Activated CD4-positive, alpha-beta T cell treated with anti-CD3 and anti-CD28 coated beads, Interleukin-2, amount 10 ng/mL, durations not matched to agents 7 days and 5 days (primary cell): ENCODE results near the gene JAM3. TPM values are rescaled to one million over a fixed set of nuclear protein-coding genes. Genes with fewer than 3 reads are reported as not detected.
"Not testable (repeated sequence)": the region's sequence is repeated elsewhere in the genome, so short reads cannot be mapped to it uniquely, and the experiment has no call there.

ENCODE experiments used
- CTCF ChIA-PET: fragments of 350-600 bp; sonication (Branson Sonifier 250); formaldehyde crosslinking; loops from one replicate; lab custom pipeline; 2021; ENCODE audit warnings: antibody characterized with exemption; lab: Charles Lee
- POLR2A ChIA-PET: fragments of 350-600 bp; sonication (Branson Sonifier 250); formaldehyde crosslinking; loops from one replicate; lab custom pipeline; 2021; ENCODE audit warnings: antibody characterized with exemption; lab: Charles Lee
- DNase-seq: peaks from one replicate; pipeline ENCODE4 v3.0.0-alpha.2; 2020
- H3K27ac Mint-ChIP-seq: one replicate; pipeline ENCODE4 v1.8.0; 2021; ENCODE audit warnings: mild to moderate bottlenecking, moderate library complexity, mixed read lengths
- H3K27me3 Mint-ChIP-seq: one replicate; pipeline ENCODE4 v1.8.0; 2021; ENCODE audit warnings: mixed read lengths
- H3K36me3 Mint-ChIP-seq: one replicate; pipeline ENCODE4 v1.8.0; 2021; ENCODE audit warnings: low read depth, mixed read lengths
- H3K4me1 Mint-ChIP-seq: one replicate; pipeline ENCODE4 v1.8.0; 2021; ENCODE audit warnings: mixed read lengths
- H3K4me3 Mint-ChIP-seq: one replicate; pipeline ENCODE4 v1.8.0; 2021; ENCODE audit warnings: mild to moderate bottlenecking, moderate library complexity, mixed read lengths
- H3K9me3 Mint-ChIP-seq: one replicate; pipeline ENCODE4 v1.8.0; 2021; ENCODE audit warnings: mixed read lengths
- total RNA-seq, 2 experiments: library from RNA; stranded (reverse); gene quantifications; one replicate each; pipeline ENCODE4 v1.2.3, GENCODE V29; 2021

Gene JAM3
- total RNA-seq, 2 experiments from 2014 or later: 4.8 to 5.0 TPM

DNA sequence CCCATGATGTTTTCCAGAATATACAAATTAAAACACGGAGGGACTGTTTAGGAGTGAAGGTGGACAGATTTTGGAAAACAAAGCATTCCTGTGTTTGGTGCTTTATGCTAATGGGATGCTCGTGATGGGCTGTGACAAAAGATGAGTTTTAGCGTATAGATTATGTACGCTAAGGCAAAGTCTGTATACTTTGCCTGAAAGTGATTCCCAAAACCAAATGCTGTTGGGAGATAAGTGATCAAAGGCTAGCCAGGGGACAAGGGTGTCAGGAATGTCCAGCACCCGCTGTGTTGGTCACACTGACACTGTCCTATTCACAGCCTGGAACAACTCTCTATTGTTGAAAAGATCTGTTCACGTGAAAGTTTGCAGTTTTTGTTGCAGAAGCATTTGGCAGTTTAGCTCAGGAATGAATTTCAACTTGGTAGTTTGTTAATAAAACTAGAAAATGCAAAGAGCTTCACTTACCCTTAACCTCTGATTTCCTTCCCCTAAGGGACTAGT is 1.5 kb downstream of the JAM3 start:
- Mint-ChIP-seq H3K4me3 (no peak overlapping the region), H3K27me3 (peaks cover 54% of the 10 kb centered on the region), H3K4me1 (peaks cover 13% of the 10 kb centered on the region), H3K9me3 (no peaks in the 10 kb centered on the region), H3K27ac (no peak overlapping the region), H3K36me3 (no peaks in the 10 kb centered on the region)
- ChIA-PET CTCF (interaction anchor here (2.4 kb wide), 1 partner anchor 9 kb away, joined by 8 read pairs; no protein-coding TSS in a partner anchor), POLR2A (no interaction called here)
- no peak for DNase-seq

- no peak for DNase-seq
- ChIA-PET CTCF (no interaction called here), POLR2A (interaction anchor here (0.7 kb wide), 1 partner anchor 31 kb away, joined by 3 read pairs; no protein-coding TSS in a partner anchor)
- Mint-ChIP-seq H3K9me3 (no peaks in the 10 kb centered on the region), H3K36me3 (no peaks in the 10 kb centered on the region), H3K27me3 (peaks cover 48% of the 10 kb centered on the region), H3K4me3 (no peak overlapping the region), H3K27ac (no peak overlapping the region), H3K4me1 (peaks cover 13% of the 10 kb centered on the region)
These were observed 2.4 kb downstream of the JAM3 start for GRCh38 chr11:134071306-134071705.

GRCh38 chr11:134071766-134072402 is 3.0 kb downstream of the JAM3 start:
- Mint-ChIP-seq H3K27me3 (peaks cover 45% of the 10 kb centered on the region), H3K4me1 (peaks cover 13% of the 10 kb centered on the region), H3K27ac (no peak overlapping the region), H3K36me3 (no peaks in the 10 kb centered on the region), H3K9me3 (no peaks in the 10 kb centered on the region), H3K4me3 (no peak overlapping the region)
- CTCF ChIA-PET: interaction anchor here (1.0 kb wide), 1 partner anchor 49 kb away, joined by 4 read pairs; no protein-coding TSS in a partner anchor
- no peak for DNase-seq
- POLR2A ChIA-PET: interaction anchor here (0.7 kb wide), 1 partner anchor 32 kb away, joined by 3 read pairs; no protein-coding TSS in a partner anchor

DNA sequence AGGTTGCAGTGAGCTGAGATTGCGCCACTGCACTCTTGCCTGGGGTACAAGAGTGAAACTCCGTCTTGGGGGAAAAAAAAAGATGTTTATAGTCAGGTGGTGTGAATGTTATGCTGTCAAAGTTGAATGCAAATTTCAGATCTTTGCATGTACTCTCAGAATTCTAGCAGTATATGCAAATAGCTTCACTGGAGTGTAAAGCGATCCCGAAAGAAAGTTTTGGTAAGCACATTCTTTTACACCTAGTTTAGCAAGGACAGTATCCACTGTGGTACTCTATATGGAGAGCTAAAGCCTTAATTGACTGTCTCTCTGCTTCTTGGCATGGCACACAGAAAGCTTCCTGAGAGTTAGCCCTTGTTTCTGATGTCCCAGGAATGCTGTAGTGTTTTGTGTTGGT is 4.0 kb downstream of the JAM3 start:
- peaks cover 38% of the 10 kb centered on the region for H3K27me3 Mint-ChIP-seq
- CTCF ChIA-PET: interaction anchor here (1.0 kb wide), 1 partner anchor 48 kb away, joined by 4 read pairs; no protein-coding TSS in a partner anchor
- H3K4me3 Mint-ChIP-seq: no peak overlapping the region

GRCh38 chr11:134074346-134074745 is 5.5 kb downstream of the JAM3 start:
- CTCF ChIA-PET: no interaction called here

More for the DNA sequence above, 4.0 kb downstream of the JAM3 start:
- no peak for DNase-seq
- POLR2A ChIA-PET: no interaction called here
- Mint-ChIP-seq H3K4me1 (peaks cover 13% of the 10 kb centered on the region), H3K27ac (no peak overlapping the region), H3K36me3 (no peaks in the 10 kb centered on the region), H3K9me3 (no peaks in the 10 kb centered on the region)

GRCh38 chr11:134074766-134075165 is 5.9 kb downstream of the JAM3 start:
- ChIA-PET POLR2A (no interaction called here), CTCF (no interaction called here)
- H3K4me1 Mint-ChIP-seq: peaks cover 4% of the 10 kb centered on the region
- H3K9me3 Mint-ChIP-seq: no peaks in the 10 kb centered on the region
- H3K4me3 Mint-ChIP-seq: no peak overlapping the region
- no peaks in the 10 kb centered on the region for H3K36me3 Mint-ChIP-seq
- DNase-seq: no peak
- no peak overlapping the region for H3K27ac Mint-ChIP-seq
- peaks cover 29% of the 10 kb centered on the region for H3K27me3 Mint-ChIP-seq

More at GRCh38 chr11:134074346-134074745, 5.5 kb downstream of the JAM3 start:
- H3K27me3 Mint-ChIP-seq: peaks cover 31% of the 10 kb centered on the region
- DNase-seq: no peak
- no peaks in the 10 kb centered on the region for H3K36me3 Mint-ChIP-seq
- H3K4me1 Mint-ChIP-seq: peaks cover 5% of the 10 kb centered on the region
- no peak overlapping the region for H3K4me3 Mint-ChIP-seq
- no peak overlapping the region for H3K27ac Mint-ChIP-seq
- POLR2A ChIA-PET: no interaction called here
- no peaks in the 10 kb centered on the region for H3K9me3 Mint-ChIP-seq

DNA sequence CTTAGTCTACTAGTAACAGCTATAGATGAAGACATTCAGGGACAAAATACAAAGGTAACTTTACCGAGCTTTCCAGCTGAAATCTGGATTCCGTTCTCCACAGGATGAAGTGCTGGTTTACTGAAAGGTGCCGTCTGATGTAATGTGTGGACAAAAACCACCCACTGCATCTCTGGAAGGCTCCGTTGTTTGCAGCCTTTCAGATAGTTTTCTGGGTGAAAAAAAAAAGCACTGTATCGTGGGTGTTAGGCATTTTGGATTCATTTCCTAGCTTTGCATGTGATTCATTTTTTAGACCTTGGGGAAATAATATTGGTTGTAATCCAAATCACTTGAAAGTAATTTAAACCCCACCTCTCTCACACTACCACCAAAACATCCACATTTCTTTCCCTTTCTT is 10.4 kb downstream of the JAM3 start:
- H3K27ac Mint-ChIP-seq: no peak overlapping the region
- H3K9me3 Mint-ChIP-seq: peaks cover 18% of the 10 kb centered on the region
- ChIA-PET POLR2A (no interaction called here), CTCF (interaction anchor here (0.6 to 2.7 kb wide), 3 partner anchors 10 to 176 kb away, joined by 3 to 8 read pairs (median 4); partner anchors contain the start of gene JAM3)
- H3K4me3 Mint-ChIP-seq: no peak overlapping the region
- H3K27me3 Mint-ChIP-seq: peaks cover 2% of the 10 kb centered on the region
- peaks cover 12% of the 10 kb centered on the region for H3K36me3 Mint-ChIP-seq
- no peaks in the 10 kb centered on the region for H3K4me1 Mint-ChIP-seq
- no peak for DNase-seq

DNA sequence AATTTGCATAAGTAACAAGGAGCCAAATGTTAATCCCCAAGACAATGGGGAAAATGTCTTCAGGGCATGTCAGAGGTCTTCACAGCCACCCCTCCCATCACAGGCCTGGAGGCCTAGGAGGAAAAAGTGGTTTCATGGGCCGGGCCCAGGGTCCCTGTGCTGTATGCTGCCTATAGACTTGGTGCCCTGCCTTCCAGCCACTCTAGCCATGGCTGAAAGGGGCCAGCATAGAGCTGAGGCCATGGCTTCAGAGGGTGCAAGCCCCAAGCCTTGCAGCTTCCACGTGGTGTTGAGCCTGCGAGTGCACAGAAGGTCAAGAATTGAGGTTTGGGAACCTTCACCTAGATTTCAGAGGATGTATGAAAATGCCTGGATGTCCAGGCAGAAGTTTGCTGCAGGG is 12.4 kb downstream of the JAM3 start:
- H3K27ac Mint-ChIP-seq, DNase-seq, POLR2A ChIA-PET, H3K4me1 Mint-ChIP-seq, H3K27me3 Mint-ChIP-seq, H3K4me3 Mint-ChIP-seq, CTCF ChIA-PET: not testable (repeated sequence)
- H3K9me3 Mint-ChIP-seq: peaks cover 18% of the 10 kb centered on the region
- H3K36me3 Mint-ChIP-seq: peaks cover 12% of the 10 kb centered on the region

GRCh38 chr11:134082990-134083389 is 14.1 kb downstream of the JAM3 start:
- Mint-ChIP-seq H3K9me3 (peaks cover 18% of the 10 kb centered on the region), H3K27ac (no peak overlapping the region), H3K27me3 (no peaks in the 10 kb centered on the region), H3K4me1 (no peaks in the 10 kb centered on the region), H3K4me3 (no peak overlapping the region), H3K36me3 (peaks cover 12% of the 10 kb centered on the region)
- POLR2A ChIA-PET: no interaction called here
- CTCF ChIA-PET: interaction anchor here (1.0 kb wide), 1 partner anchor 45 kb away, joined by 4 read pairs; no protein-coding TSS in a partner anchor
- DNase-seq: no peak

DNA sequence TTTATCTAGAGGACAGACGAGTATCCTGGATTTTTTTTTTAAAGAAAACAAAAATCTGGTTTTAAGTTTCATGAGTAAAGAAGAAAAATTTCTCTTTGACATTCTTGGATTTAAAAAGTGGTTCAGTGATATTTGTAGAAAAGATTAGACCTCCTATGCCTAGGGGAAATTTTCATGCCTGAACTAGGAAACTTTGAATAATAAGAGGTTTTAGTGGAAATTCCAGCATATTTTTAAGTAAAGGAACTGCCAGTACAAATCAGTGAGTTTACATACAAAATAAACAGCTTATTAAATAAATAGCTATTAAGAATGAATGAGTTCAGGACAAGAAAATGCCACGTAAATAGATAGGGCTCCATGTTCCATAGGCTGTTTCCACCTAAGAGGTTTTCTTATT is 17.5 kb downstream of the JAM3 start:
- DNase-seq: no peak
- H3K4me1 Mint-ChIP-seq: no peaks in the 10 kb centered on the region
- peaks cover 9% of the 10 kb centered on the region for H3K9me3 Mint-ChIP-seq
- ChIA-PET CTCF (interaction anchor here (0.7 kb wide), 1 partner anchor 11 kb away, joined by 3 read pairs; no protein-coding TSS in a partner anchor), POLR2A (no interaction called here)
- peaks cover 4% of the 10 kb centered on the region for H3K36me3 Mint-ChIP-seq
- no peak overlapping the region for H3K4me3 Mint-ChIP-seq
- H3K27ac Mint-ChIP-seq: no peak overlapping the region
- H3K27me3 Mint-ChIP-seq: no peaks in the 10 kb centered on the region

GRCh38 chr11:134092006-134092405 is 23.1 kb downstream of the JAM3 start:
- H3K4me1 Mint-ChIP-seq, H3K36me3 Mint-ChIP-seq, H3K27ac Mint-ChIP-seq, H3K9me3 Mint-ChIP-seq, CTCF ChIA-PET, H3K27me3 Mint-ChIP-seq, DNase-seq, H3K4me3 Mint-ChIP-seq: not testable (repeated sequence)
- POLR2A ChIA-PET: interaction anchor here (0.7 kb wide), 1 partner anchor 134 kb away, joined by 3 read pairs; no protein-coding TSS in a partner anchor

- Mint-ChIP-seq H3K27ac (no peak overlapping the region), H3K4me3 (no peak overlapping the region), H3K36me3 (no peaks in the 10 kb centered on the region), H3K4me1 (peaks cover 1% of the 10 kb centered on the region), H3K9me3 (no peaks in the 10 kb centered on the region), H3K27me3 (peaks cover 3% of the 10 kb centered on the region)
- no peak for DNase-seq
- POLR2A ChIA-PET: no interaction called here
- CTCF ChIA-PET: interaction anchor here (0.6 kb wide), 1 partner anchor 59 kb away, joined by 3 read pairs; no protein-coding TSS in a partner anchor
These were observed 28.3 kb downstream of the JAM3 start for GRCh38 chr11:134097166-134097565.

- H3K27ac Mint-ChIP-seq: no peak overlapping the region
- H3K4me1 Mint-ChIP-seq: peaks cover 1% of the 10 kb centered on the region
- POLR2A ChIA-PET: interaction anchor here (0.5 kb wide), 1 partner anchor 48 kb away, joined by 5 read pairs; no protein-coding TSS in a partner anchor
These were observed 29.8 kb downstream of the JAM3 start for GRCh38 chr11:134098566-134099184.

More at GRCh38 chr11:134098566-134099184, 29.8 kb downstream of the JAM3 start:
- Mint-ChIP-seq H3K27me3 (peaks cover 3% of the 10 kb centered on the region), H3K36me3 (no peaks in the 10 kb centered on the region), H3K4me3 (no peak overlapping the region), H3K9me3 (no peaks in the 10 kb centered on the region)
- peak; percentile 13 for DNase-seq
- CTCF ChIA-PET: interaction anchor here (1.1 to 1.5 kb wide), 2 partner anchors 21 to 48 kb away, joined by 4 read pairs; no protein-coding TSS in a partner anchor
